ENCODE measurements around the gene CDKN1A.

DNA sequence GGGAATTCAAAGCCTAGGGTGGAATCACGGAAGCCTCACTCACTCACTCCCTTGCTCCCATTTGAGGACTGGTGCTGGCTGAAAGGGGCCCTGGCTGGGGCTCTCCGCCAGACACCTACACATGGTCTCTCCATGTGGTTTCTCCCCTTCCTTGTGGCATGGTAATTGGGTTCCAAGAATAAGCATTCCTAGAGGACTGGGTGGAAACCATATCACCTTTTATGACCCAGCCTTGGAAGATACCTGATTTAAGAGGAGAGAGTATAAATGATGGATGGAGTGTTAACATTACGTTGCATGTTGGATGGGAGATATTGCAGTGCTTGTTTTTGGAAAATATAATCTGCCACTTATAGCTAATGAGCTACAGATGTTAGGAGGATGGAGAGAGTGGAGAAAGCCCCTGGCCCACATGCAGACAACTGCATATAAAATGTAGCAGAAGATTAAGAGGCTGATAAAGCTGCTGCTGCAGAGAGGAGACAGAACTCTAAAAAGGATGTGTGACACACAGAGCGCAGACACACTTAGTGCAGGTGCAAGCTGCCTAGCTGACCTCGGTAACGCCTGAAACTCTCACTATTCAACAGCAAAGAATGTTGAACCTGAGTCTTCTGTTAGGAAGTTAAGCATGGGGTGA, 23.3 kb upstream of the CDKN1A start:
- TF ChIP-seq ZBTB21 (tag by site-specific recombination; IDR thresholded peaks at IDR 0.05) = no peak
- TF ChIP-seq, protein P1, sequence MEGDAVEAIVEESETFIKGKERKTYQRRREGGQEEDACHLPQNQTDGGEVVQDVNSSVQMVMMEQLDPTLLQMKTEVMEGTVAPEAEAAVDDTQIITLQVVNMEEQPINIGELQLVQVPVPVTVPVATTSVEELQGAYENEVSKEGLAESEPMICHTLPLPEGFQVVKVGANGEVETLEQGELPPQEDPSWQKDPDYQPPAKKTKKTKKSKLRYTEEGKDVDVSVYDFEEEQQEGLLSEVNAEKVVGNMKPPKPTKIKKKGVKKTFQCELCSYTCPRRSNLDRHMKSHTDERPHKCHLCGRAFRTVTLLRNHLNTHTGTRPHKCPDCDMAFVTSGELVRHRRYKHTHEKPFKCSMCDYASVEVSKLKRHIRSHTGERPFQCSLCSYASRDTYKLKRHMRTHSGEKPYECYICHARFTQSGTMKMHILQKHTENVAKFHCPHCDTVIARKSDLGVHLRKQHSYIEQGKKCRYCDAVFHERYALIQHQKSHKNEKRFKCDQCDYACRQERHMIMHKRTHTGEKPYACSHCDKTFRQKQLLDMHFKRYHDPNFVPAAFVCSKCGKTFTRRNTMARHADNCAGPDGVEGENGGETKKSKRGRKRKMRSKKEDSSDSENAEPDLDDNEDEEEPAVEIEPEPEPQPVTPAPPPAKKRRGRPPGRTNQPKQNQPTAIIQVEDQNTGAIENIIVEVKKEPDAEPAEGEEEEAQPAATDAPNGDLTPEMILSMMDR (tag by site-specific recombination; IDR thresholded peaks at IDR 0.05) = no peak
- TF ChIP-seq, protein P2, sequence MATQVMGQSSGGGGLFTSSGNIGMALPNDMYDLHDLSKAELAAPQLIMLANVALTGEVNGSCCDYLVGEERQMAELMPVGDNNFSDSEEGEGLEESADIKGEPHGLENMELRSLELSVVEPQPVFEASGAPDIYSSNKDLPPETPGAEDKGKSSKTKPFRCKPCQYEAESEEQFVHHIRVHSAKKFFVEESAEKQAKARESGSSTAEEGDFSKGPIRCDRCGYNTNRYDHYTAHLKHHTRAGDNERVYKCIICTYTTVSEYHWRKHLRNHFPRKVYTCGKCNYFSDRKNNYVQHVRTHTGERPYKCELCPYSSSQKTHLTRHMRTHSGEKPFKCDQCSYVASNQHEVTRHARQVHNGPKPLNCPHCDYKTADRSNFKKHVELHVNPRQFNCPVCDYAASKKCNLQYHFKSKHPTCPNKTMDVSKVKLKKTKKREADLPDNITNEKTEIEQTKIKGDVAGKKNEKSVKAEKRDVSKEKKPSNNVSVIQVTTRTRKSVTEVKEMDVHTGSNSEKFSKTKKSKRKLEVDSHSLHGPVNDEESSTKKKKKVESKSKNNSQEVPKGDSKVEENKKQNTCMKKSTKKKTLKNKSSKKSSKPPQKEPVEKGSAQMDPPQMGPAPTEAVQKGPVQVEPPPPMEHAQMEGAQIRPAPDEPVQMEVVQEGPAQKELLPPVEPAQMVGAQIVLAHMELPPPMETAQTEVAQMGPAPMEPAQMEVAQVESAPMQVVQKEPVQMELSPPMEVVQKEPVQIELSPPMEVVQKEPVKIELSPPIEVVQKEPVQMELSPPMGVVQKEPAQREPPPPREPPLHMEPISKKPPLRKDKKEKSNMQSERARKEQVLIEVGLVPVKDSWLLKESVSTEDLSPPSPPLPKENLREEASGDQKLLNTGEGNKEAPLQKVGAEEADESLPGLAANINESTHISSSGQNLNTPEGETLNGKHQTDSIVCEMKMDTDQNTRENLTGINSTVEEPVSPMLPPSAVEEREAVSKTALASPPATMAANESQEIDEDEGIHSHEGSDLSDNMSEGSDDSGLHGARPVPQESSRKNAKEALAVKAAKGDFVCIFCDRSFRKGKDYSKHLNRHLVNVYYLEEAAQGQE (tag by site-specific recombination; IDR thresholded peaks at IDR 0.05) = no peak
